Activated CD4-positive, alpha-beta T cell treated with anti-CD3 and anti-CD28 coated beads, Interleukin-2, Interleukin-4, amounts not matched to agents 100 ng/mL and 50 ng/mL, durations not matched to agents 16 hours and 8 hours (primary cell): ENCODE measurements around the gene PTHLH.

ENCODE experiments used
- DNase-seq: peaks from one replicate; pipeline ENCODE4 v3.0.0-alpha.2; 2020; ENCODE audit warnings: low spot score

The PTHLH gene

GRCh38 chr12:27974735-27975221 lies 2.2 kb upstream of the PTHLH start:
- DNase-seq: no peak

- DNase-seq: no peak
These were observed 956 bp upstream of the PTHLH start for GRCh38 chr12:27973487-27973890.

- DNase-seq: no peak
These were observed 927 bp downstream of the PTHLH start for GRCh38 chr12:27971606-27972005.

- DNase-seq: no peak
These were observed 1.4 kb downstream of the PTHLH start for GRCh38 chr12:27971121-27971489.

- DNase-seq: no peak
These were observed 2.0 kb downstream of the PTHLH start for GRCh38 chr12:27970401-27971120.

- peak; percentile 38 for DNase-seq
These were observed 2.7 kb downstream of the PTHLH start for GRCh38 chr12:27969624-27970400.

- DNase-seq: no peak
These were observed 3.4 kb downstream of the PTHLH start for GRCh38 chr12:27968972-27969623.

GRCh38 chr12:27967551-27968054 lies 4.9 kb downstream of the PTHLH start:
- no peak for DNase-seq

GRCh38 chr12:27966870-27967269 lies 5.7 kb downstream of the PTHLH start:
- DNase-seq: peak; percentile 55

GRCh38 chr12:27965966-27966365 lies 6.6 kb downstream of the PTHLH start:
- DNase-seq: no peak

- no peak for DNase-seq
These were observed 7.1 kb downstream of the PTHLH start for GRCh38 chr12:27965411-27965810.

- DNase-seq: no peak
These were observed 8.4 kb downstream of the PTHLH start for GRCh38 chr12:27964123-27964522.

GRCh38 chr12:27960821-27961220 lies 11.7 kb downstream of the PTHLH start:
- DNase-seq: no peak

- no peak for DNase-seq
These were observed 13.9 kb downstream of the PTHLH start for GRCh38 chr12:27958675-27959074.

- no peak for DNase-seq
These were observed 15.2 kb downstream of the PTHLH start for GRCh38 chr12:27957366-27957765.

GRCh38 chr12:27953817-27954216 lies 18.7 kb downstream of the PTHLH start:
- no peak for DNase-seq

GRCh38 chr12:27953348-27953747 lies 19.2 kb downstream of the PTHLH start:
- no peak for DNase-seq

- no peak for DNase-seq
These were observed 20.0 kb downstream of the PTHLH start for GRCh38 chr12:27952510-27952909.

- DNase-seq: no peak
These were observed 20.6 kb downstream of the PTHLH start for GRCh38 chr12:27951898-27952297.

GRCh38 chr12:27946421-27946820 lies 26.1 kb downstream of the PTHLH start:
- DNase-seq: no peak

- DNase-seq: peak; percentile 77
These were observed 31.7 kb downstream of the PTHLH start for GRCh38 chr12:27940756-27941402.

- no peak for DNase-seq
These were observed 32.3 kb downstream of the PTHLH start for GRCh38 chr12:27940245-27940644.
